Dendritic cell treated with granulocyte-macrophage colony-stimulating factor and Interleukin-4, amounts not matched to agents 40 ng/mL and 50 ng/mL, for 4 days (primary cell): ENCODE data around the gene FASTKD3.

ENCODE experiments used
- H3K27ac Mint-ChIP-seq: one replicate; pipeline ENCODE4 v1.8.0; 2022; ENCODE audit warnings: mild to moderate bottlenecking, mixed read lengths
- H3K27me3 Mint-ChIP-seq: one replicate; pipeline ENCODE4 v1.8.0; 2022; ENCODE audit warnings: mild to moderate bottlenecking, mixed read lengths
- H3K36me3 Mint-ChIP-seq: one replicate; pipeline ENCODE4 v1.8.0; 2022; ENCODE audit warnings: low read depth, mixed read lengths
- H3K4me1 Mint-ChIP-seq: one replicate; pipeline ENCODE4 v1.8.0; 2022; ENCODE audit warnings: low read depth, mixed read lengths
- H3K4me3 Mint-ChIP-seq: one replicate; pipeline ENCODE4 v1.8.0; 2022; ENCODE audit warnings: mild to moderate bottlenecking, moderate library complexity, mixed read lengths
- H3K9me3 Mint-ChIP-seq: one replicate; pipeline ENCODE4 v1.8.0; 2022; ENCODE audit warnings: mixed read lengths
- intact Hi-C: fragments of 100-400 bp; cut with micrococcal nuclease; formaldehyde crosslinking; loops from one replicate; pipeline ENCODE4 v1.15.0; 2022

Gene FASTKD3

DNA sequence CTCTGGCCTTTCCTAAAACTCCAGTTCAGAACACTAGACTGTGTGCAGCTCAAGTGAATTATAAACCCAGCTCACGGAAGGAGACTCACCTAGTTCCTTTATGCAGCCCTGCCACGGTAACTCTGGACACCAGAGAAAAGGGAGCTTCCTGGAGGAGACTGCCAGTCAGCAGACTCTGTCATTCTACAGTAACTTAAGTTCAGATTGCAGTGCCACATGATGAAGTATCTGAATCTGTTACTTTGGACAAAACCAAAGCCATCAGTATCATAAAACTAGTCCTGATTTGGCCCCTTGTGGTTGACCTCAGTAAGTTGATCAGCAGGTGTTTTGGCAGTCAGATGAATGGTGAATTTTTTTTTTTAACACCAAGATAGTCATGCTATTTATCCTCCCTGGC, 2.8 kb upstream of the FASTKD3 start:
- Mint-ChIP-seq H3K36me3 (peaks cover 65% of the 10 kb centered on the region), H3K4me3 (no peak overlapping the region), H3K9me3 (no peaks in the 10 kb centered on the region), H3K27ac (no peak overlapping the region), H3K4me1 (peaks cover 65% of the 10 kb centered on the region), H3K27me3 (no peaks in the 10 kb centered on the region)
- intact Hi-C loops = no loop called here

DNA sequence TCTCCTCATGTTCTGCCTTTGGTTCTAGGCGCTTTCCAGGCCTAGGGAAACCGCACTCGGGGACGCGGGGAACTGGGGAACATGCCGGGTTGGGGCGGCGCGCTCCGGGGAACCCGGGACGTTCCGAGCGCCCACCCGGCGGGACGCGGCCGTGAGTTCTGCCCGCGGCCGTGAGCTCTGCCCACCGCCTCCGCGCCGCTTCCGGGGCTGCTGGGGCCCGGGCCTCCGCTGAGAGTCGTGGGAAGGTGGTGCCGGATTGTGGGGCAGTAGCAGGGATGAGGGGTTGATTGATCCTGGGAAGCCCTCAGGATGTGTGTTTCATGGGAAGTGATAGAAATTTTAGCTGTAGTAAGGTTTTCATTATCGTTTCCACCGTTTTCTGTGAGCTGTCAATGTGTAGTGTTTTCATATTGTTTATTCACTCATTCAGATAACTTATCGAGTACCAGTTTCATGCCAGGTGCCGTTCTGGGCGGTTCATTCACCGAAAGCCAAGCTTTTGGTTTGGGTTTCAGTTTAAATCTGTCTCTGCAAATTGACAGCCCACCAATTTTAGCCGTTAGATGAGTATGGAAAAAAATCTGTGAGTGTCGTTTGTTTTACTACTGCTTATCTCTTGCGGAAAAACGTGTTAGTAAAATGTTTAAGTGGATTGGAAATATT, 774 bp upstream of the FASTKD3 start:
- intact Hi-C loops = loop anchor here (10.0 kb wide), 1 partner anchor 585 kb away; no protein-coding TSS in a partner anchor
- Mint-ChIP-seq H3K4me1 (peaks cover 61% of the 10 kb centered on the region), H3K27me3 (no peaks in the 10 kb centered on the region), H3K4me3 (peak overlapping the region; percentile 89), H3K27ac (peak overlapping the region; percentile 82), H3K9me3 (no peaks in the 10 kb centered on the region), H3K36me3 (peaks cover 68% of the 10 kb centered on the region)

GRCh38 chr5:7868427-7868772, 431 bp downstream of the FASTKD3 start:
- Mint-ChIP-seq H3K4me1 (peaks cover 56% of the 10 kb centered on the region), H3K4me3 (peak overlapping the region; percentile 89), H3K36me3 (peaks cover 69% of the 10 kb centered on the region), H3K27ac (peak overlapping the region; percentile 82), H3K27me3 (no peaks in the 10 kb centered on the region), H3K9me3 (no peaks in the 10 kb centered on the region)
- intact Hi-C loops = loop anchor here (10.0 kb wide), 1 partner anchor 586 kb away; no protein-coding TSS in a partner anchor

GRCh38 chr5:7867260-7867659, 1.6 kb downstream of the FASTKD3 start:
- no peak overlapping the region for H3K27ac Mint-ChIP-seq
- H3K4me1 Mint-ChIP-seq = peaks cover 46% of the 10 kb centered on the region
- no peaks in the 10 kb centered on the region for H3K27me3 Mint-ChIP-seq
- peaks cover 69% of the 10 kb centered on the region for H3K36me3 Mint-ChIP-seq
- H3K4me3 Mint-ChIP-seq = no peak overlapping the region
- H3K9me3 Mint-ChIP-seq = no peaks in the 10 kb centered on the region
- intact Hi-C loops = loop anchor here (10.0 kb wide), 1 partner anchor 588 kb away; no protein-coding TSS in a partner anchor

DNA sequence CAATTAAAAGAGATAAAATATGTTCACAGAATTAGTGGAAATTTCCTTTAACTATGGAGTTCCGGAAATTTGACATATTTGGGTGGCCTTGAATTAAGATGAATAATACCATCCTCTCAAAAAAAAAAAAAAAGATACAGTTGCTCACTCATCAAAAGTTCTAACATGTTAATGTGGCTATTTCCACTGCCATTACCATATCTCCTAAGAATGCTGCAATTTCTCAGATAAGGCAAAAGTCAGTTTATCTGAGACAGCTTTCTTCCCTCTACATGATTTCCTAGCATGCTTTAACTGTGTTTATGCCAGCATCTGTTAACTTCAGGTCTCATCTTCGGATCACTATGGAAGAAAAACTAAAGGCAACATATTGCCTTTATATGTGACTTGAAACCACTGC, 2.6 kb downstream of the FASTKD3 start:
- H3K27ac Mint-ChIP-seq = no peak overlapping the region
- H3K4me3 Mint-ChIP-seq = no peak overlapping the region
- H3K27me3 Mint-ChIP-seq = no peaks in the 10 kb centered on the region
- H3K9me3 Mint-ChIP-seq = no peaks in the 10 kb centered on the region
- H3K36me3 Mint-ChIP-seq = peaks cover 69% of the 10 kb centered on the region
- peaks cover 35% of the 10 kb centered on the region for H3K4me1 Mint-ChIP-seq
- intact Hi-C loops = loop anchor here (10.0 kb wide), 1 partner anchor 589 kb away; no protein-coding TSS in a partner anchor

- Mint-ChIP-seq H3K9me3 (no peaks in the 10 kb centered on the region), H3K36me3 (peaks cover 52% of the 10 kb centered on the region), H3K4me1 (no peaks in the 10 kb centered on the region), H3K27ac (no peak overlapping the region), H3K27me3 (peaks cover 10% of the 10 kb centered on the region), H3K4me3 (no peak overlapping the region)
- intact Hi-C loops = no loop called here
Measured at GRCh38 chr5:7857926-7858632, 10.8 kb downstream of the FASTKD3 start.

GRCh38 chr5:7857361-7857760, 11.5 kb downstream of the FASTKD3 start:
- no peak overlapping the region for H3K4me3 Mint-ChIP-seq
- H3K27ac Mint-ChIP-seq = no peak overlapping the region
- no peaks in the 10 kb centered on the region for H3K4me1 Mint-ChIP-seq
- no peaks in the 10 kb centered on the region for H3K9me3 Mint-ChIP-seq
- intact Hi-C loops = no loop called here
- H3K36me3 Mint-ChIP-seq = peaks cover 45% of the 10 kb centered on the region
- H3K27me3 Mint-ChIP-seq = peaks cover 13% of the 10 kb centered on the region

GRCh38 chr5:7856855-7857254, 12.0 kb downstream of the FASTKD3 start:
- Mint-ChIP-seq H3K27ac (no peak overlapping the region), H3K36me3 (peaks cover 42% of the 10 kb centered on the region), H3K4me3 (no peak overlapping the region), H3K9me3 (no peaks in the 10 kb centered on the region), H3K4me1 (no peaks in the 10 kb centered on the region), H3K27me3 (peaks cover 18% of the 10 kb centered on the region)
- intact Hi-C loops = no loop called here

DNA sequence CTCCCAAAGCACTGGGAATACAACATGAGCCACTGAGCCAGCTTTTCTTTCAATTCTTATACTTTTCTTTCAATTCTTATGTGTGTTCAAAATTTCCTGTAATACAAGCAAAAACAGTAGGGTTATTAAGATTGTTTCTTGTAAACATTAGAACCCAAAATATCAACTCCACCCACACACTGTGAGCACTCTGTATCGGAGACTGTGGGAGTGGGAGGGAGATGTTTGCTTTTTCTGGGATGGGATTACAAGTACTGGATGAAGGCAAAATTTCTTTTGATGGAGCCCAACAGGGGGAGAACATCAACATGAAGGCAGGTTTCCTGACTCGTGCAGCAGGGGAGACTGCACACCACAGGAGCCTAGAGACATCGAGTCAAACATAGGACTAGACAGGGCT, 13.2 kb downstream of the FASTKD3 start:
- Mint-ChIP-seq H3K27me3 (peaks cover 30% of the 10 kb centered on the region), H3K4me1 (peaks cover 5% of the 10 kb centered on the region)

DNA sequence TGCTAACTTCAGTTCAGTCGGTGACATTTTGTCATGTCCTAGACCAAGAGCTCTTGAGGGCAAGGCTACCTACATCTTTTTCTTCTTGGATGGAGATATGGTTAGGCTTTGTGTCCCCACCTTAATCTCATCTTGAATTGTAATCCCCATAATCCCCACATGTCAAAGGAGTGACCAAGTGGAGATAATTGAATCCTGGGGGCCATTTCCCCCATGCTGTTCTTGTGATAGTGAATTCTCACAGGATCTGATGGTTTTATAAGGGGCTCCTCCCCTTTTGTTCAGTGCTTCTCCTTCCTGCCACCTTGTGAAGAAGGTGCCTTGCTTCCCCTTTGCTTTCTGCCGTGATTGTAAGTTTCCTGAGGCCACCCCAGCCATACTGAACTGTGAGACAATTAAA, 15.8 kb downstream of the FASTKD3 start:
- Mint-ChIP-seq H3K4me1 (peaks cover 5% of the 10 kb centered on the region), H3K9me3 (no peaks in the 10 kb centered on the region), H3K4me3 (no peak overlapping the region), H3K27me3 (peaks cover 52% of the 10 kb centered on the region), H3K27ac (no peak overlapping the region), H3K36me3 (peaks cover 6% of the 10 kb centered on the region)
- intact Hi-C loops = no loop called here

More for the DNA sequence above, 13.2 kb downstream of the FASTKD3 start:
- intact Hi-C loops = no loop called here
- H3K27ac Mint-ChIP-seq = no peak overlapping the region
- no peak overlapping the region for H3K4me3 Mint-ChIP-seq
- peaks cover 29% of the 10 kb centered on the region for H3K36me3 Mint-ChIP-seq
- H3K9me3 Mint-ChIP-seq = no peaks in the 10 kb centered on the region

DNA sequence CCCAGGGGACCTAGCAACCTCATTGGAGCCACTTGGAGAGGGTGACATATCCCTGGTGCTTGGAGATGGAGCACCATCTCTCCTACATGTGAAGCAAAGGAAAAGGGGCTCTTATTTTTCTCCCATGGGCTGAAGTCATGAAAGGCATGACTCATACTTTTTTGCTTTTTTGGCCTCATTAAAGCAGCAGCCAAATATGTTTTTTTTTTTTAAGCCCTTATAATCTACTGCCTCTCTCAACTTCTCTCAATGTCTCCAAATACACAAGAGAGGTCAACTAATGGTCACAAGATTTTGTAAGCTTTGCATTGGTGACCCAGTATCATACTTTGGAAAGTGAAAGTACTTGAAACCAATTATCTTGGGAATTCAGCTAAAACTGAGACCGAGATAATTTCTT, 16.3 kb downstream of the FASTKD3 start:
- Mint-ChIP-seq H3K27me3 (peaks cover 55% of the 10 kb centered on the region), H3K36me3 (peaks cover 1% of the 10 kb centered on the region), H3K4me1 (peaks cover 5% of the 10 kb centered on the region), H3K27ac (no peak overlapping the region), H3K9me3 (no peaks in the 10 kb centered on the region), H3K4me3 (no peak overlapping the region)
- intact Hi-C loops = no loop called here

DNA sequence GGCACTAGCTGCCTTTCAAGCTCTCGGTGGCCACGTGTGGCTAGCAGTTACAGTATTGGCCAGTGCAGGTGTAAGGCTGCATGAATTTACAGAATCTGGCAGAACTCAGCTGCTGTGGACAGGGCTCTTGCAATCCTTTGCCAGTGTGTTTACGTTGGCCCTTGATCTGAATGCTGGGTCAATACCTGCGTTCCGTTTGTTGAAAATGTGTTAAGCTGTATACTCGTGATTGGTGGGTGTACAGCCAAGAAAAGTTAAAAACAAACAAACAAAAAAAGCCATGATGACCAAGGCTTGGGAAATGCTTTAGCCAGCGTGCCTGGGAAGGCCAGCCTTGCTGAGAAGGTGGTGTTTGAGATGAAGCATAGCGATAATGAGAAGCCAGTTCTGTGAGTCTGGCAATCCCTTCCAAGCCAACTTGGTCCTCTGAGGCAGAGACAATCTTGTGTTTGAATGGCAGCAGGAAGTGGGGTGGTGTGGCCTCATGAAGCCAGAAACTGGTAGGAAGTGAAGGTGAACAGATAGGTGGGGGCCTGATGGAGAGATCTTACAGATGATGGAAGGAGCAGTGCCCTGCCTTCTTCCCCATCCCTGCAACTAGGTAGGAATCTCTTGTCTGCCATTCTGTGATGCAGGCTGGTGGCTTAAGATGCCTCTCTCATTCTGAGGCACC, 17.1 kb downstream of the FASTKD3 start:
- Mint-ChIP-seq H3K27ac (no peak overlapping the region), H3K9me3 (no peaks in the 10 kb centered on the region), H3K27me3 (peaks cover 62% of the 10 kb centered on the region), H3K4me3 (no peak overlapping the region), H3K4me1 (peaks cover 5% of the 10 kb centered on the region), H3K36me3 (no peaks in the 10 kb centered on the region)
- intact Hi-C loops = no loop called here

GRCh38 chr5:7851240-7851592, 17.6 kb downstream of the FASTKD3 start:
- intact Hi-C loops = no loop called here
- Mint-ChIP-seq H3K27ac (no peak overlapping the region), H3K9me3 (no peaks in the 10 kb centered on the region), H3K36me3 (no peaks in the 10 kb centered on the region), H3K4me1 (peaks cover 5% of the 10 kb centered on the region), H3K27me3 (peaks cover 68% of the 10 kb centered on the region), H3K4me3 (peak overlapping the region; percentile 67)
